ELR (cell line): ENCODE results near the gene PTGR2.
"Not testable (repeated sequence)": the region's sequence is repeated elsewhere in the genome, so short reads cannot be mapped to it uniquely, and the experiment has no call there.

Source experiments
- DNase-seq: peaks from one replicate; pipeline ENCODE4 v3.0.0-alpha.2; 2015; ENCODE audit warnings: low read depth

Gene PTGR2

GRCh38 chr14:73833530-73834260 is 17.9 kb upstream of the PTGR2 start:
- peak; percentile 58 for DNase-seq

GRCh38 chr14:73834261-73834625 is 17.4 kb upstream of the PTGR2 start:
- DNase-seq: no peak

DNA sequence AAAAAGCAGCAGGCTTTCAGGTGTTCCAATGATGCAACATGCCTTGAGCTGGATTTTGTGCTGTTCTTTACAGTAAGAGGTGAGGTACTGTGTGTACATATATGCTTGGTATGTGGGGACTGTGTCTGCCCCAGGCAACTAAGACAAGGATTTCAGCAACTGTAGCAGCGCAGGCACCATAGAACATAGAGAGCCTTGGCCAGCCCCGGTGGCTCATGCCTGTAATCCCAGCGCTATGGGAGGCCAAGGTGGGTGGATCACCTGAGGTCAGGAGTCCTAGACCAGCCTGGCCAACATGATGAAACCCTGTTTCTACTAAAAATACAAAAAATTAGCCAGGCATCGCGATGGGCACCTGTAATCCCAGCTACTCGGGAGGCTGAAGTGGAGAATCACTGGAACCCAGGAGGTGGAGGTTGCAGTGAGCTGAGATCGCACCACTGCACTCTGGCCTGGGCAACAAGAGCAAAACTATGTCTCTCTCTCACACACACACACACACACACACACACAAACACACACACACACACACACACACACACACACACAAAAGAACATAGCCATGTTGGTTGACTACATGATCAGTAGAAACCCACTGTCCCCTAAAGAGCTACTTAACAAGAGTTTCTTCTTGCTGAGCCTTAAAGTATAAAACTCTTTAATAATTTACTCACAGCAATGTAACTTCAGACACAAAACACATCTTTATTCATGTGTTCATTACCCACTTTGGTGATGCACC is 13.2 kb upstream of the PTGR2 start:
- DNase-seq: not testable (repeated sequence)

DNA sequence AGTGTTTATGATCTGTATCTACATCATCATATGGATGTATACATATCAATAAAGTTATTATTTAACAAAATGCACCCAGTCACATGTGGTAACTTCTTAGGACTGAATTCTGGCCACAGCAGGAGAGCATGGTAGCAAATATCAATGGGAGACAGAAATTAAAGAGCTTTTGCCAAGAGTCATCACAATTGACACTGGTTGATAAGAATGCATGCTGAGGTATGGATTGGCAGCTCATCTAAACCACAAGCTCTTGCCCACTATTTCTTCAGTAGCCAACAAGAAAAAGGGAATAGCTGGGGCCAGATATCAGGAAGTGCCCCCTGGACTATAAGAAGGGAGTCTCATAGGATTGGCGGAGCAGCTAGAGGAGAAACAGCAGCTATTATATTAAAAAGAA is 9.4 kb upstream of the PTGR2 start:
- no peak for DNase-seq

GRCh38 chr14:73842851-73843250 is 8.8 kb upstream of the PTGR2 start:
- DNase-seq: no peak

- no peak for DNase-seq
These were observed 8.3 kb upstream of the PTGR2 start for GRCh38 chr14:73843296-73843695.

- DNase-seq: no peak
These were observed 4.7 kb upstream of the PTGR2 start for GRCh38 chr14:73846947-73847346.

- DNase-seq: peak; percentile 54
These were observed 631 bp upstream of the PTGR2 start for GRCh38 chr14:73851000-73851399.

GRCh38 chr14:73859145-73859544 is 7.5 kb downstream of the PTGR2 start:
- no peak for DNase-seq

GRCh38 chr14:73861073-73861472 is 9.4 kb downstream of the PTGR2 start:
- no peak for DNase-seq

DNA sequence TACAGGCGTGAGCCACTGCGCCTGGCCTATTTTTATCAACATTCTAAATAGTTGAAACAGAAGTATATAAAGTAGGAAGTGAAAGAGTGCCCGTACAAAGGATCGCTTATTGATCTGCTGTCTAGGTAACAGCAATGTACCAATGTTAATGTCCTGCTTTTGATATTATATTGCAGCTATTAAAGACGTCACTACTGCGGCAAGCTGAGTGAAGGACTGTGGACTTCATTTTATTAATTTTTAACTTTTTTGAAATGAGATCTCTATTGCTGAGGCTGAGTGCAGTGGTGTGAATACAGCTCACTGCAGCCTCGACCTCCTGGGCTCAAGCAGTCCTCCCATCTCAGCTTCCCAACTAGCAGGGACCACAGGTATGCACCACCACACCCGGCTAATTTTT is 10.8 kb downstream of the PTGR2 start:
- no peak for DNase-seq

- DNase-seq: no peak
These were observed 11.6 kb downstream of the PTGR2 start for GRCh38 chr14:73863209-73863608.

DNA sequence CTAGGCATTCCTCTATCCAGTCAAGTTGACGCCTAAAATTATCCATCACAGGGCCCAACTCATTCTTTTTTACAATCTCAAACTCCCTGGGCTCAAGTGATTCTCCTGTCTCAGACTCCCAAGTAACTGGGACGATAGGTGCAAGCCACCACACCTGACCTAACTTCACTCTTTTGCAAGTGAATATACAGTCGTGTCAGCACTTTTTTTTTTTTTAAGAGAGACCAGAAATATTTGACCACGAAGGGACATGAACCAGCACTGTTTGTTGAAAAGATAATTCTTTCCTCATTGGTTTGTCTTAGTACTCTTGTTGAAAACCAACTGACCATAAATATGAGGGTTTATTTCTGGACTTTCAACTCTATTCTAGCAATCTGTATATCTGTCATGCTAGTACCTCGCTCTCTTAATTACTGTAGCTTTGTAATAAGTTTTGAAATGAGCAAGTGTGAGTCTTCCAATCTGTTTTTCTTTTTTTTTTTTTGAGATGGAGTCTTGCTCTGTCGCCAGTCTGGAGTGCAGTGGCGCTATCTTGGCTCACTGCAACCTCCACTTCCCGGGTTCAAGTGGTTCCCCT is 14.0 kb downstream of the PTGR2 start:
- no peak for DNase-seq

DNA sequence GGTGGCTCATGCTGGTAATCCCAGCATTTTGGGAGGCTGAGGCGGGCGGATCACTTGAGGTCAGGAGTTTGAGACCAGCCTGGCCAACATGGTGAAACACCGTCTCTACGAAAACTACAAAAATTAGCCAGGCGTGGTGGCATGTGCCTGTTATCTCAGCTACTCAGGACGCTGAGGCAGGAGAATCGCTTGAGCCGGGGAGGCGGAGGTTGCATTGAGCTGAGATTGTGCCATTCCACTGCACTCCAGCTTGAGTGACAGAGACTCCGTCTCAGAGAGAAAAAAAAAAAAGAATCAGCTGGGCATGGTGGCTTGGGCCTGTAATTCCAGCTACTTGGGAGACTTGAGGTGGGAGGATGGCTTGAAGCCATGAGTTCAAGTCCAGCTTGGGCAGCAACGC is 18.1 kb downstream of the PTGR2 start:
- not testable (repeated sequence) for DNase-seq

DNA sequence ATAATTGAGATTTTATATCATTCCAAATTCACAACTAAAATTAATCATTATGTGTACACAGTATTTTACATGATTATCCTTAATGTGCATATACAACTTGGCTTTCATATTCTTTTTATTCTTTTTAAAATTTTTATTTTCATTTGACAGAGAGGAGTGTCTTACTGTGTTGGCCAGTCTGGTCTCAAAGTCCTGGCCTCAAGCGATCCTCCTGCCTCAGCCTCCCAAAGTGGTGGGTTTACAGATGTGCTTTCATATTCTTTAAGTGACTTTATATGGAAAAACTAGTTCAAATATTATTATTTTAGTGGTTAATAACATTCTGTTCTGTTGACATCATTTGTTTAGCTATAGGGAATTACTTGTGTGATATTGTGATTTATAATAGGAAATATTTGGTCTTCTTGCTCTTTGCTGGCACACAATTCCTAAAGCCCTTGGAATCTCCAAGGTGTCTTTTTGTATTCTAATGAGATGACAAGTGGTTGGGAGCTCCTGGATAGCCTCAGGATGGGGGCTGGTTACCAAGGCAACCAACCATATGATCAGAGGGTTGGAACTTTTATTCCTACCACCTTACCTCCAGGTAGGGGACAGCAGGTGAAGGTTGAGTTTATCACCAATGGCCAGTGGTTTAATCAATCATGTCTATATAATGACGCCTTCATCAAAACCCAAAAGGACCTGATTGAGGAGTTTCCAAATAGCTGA is 19.0 kb downstream of the PTGR2 start:
- no peak for DNase-seq

GRCh38 chr14:73873660-73874059 is 22.0 kb downstream of the PTGR2 start:
- DNase-seq: no peak

DNA sequence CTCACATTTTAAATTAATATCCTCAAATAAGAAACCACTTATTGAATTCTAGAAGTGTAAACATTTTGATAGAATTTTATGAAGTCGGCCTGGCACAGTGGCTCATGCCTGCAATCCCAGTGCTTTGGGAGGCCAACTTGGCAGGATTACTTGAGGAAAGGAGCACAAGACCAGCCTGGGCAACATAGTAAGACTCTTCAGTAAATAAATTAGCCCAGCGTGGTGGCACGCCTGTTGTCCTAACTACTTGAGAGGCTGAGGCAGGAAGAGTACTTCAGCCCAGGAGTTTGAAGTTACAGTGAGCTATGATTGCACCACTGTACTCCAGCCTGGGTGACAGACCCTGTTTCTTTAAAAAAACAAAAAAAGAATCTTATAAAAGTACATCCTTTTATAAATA is 26.2 kb downstream of the PTGR2 start:
- no peak for DNase-seq

- DNase-seq: peak; percentile 84
These were observed 26.8 kb downstream of the PTGR2 start for GRCh38 chr14:73878436-73878835.

- DNase-seq: peak; percentile 56
These were observed 27.4 kb downstream of the PTGR2 start for GRCh38 chr14:73879027-73879426.

GRCh38 chr14:73884438-73885190 is 33.0 kb downstream of the PTGR2 start:
- no peak for DNase-seq

DNA sequence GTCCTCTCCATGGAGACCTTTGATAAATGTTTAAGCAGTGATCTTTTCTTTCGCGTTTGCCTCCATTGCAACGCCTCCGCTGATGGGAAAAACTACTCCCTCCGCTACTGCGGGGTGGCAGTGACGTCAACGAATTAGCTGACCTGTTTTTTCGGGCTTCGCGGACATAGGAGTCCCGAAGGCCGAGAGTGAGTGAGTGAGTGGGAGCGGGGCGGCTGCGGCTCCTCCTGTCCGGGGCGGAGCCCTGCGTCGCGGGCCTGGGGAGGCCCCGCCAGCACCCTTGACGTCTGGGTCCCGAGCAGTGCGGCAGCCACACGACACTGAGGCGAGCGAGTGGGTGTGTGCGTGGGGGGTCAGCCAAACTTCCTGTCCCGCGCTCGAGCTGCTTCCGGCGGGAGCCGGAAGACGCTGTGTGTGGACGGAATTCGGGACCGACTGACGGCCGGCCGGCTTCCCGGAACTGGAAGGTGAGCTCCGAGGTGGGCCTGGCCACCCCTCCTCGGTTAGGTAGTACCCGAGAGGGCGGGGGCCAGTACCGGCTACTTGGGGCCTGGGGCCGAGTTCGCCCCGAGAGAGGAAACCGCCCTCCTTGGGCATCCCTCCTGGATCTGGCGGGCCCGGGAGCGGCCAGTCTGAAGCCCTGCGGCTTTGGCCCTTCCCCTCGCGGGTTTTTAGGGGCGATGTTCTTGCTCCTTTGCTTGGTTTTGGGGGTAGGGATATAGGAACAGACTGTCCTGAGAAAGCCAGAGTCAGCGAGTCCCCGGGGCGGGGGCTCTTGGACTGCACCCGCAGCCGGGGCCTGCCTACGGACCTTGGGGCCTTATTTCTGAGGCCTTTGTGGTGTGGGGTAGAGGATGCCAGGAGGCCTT is 35.1 kb downstream of the PTGR2 start, which contains the start of gene ZNF410:
Gene ZNF410 (plus strand): TSS at position 411 of the 869 bp plus-strand sequence. CDS start 5,317 bp downstream, outside the sequence.
- DNase-seq: peak; percentile 98
